ENCODE results near the gene FOSL2.

FOSL2 gene

DNA sequence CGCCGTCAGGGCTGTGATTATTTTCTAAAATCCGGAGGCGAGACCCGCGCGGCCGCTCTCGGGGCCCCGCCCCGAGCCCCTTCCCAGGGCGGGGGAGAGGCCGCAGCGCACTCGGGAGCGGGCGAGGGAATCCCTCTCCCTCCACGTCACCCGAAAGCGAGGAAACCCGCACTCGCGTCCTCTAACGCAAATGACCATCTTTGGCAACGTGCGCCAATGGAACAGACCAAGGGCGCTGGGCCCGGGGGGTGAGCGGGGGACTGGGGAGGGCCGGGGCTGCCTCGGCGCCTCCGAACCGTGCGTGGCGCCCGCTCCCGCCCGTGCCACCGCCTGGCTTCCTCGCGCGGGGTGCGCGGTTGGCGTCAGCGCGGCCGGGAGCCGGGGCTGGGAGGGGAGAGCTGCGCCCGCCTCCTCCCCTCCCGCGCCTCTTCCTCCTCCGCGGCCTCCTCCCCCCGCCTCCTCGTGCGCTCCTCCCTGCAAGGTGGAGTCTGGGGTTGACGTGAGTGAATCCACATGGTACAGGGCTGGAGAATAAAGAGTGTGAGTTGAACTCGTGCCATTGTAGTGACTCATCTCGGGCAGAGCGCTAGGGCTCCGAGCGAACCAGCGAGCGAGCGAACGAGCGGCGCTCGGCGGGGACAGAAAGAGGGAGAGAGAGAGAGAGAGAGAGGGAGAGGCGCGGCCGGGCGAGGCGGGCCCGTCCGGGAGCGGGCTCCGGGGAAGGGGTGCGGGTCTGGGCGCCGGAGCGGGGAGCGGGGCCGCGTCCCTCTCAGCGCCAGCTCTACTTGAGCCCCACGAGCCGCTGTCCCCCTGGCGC is at the start of gene FOSL2:
TSS of gene FOSL2 (plus strand) at position 562 of the 817 bp plus-strand sequence. CDS start 863 bp downstream, outside the sequence.
- peak; percentile 100 for DNase-seq

DNA sequence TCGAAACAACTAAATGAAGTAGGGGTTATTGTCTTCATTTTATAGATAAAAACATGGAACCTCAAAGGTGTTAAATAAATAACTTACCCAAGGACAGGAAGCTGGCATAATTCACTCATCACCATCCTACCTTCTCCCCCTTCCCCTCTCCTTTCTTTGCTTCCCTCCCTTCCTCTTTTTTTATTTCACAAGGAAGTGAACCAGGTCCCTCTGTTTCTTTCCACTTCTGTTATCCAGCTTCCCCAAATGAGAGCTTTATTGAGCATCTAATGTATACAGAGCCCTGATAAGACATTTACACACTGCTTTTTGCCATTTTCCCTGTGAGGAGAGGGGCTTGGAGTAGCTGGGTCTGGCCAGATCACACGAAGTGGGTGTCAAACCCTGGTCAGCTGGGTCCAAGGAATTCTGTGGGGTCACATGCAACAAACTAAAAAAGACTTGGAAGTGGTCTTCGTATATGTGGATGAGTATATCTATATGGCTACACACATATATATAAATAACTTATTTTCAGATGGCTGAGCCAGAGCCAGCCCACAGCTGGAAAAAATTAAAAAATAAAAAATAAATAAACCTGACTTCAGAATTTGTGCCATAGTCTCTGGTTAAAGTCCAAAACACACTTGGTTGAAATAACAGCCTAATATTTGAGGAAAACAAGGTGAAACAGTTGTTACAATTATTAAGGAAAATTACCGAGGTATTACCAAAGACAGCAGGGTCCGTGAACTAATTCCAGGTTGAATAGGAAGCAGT is 49.3 kb upstream of the FOSL2 start:
- DNase-seq = no peak

DNA sequence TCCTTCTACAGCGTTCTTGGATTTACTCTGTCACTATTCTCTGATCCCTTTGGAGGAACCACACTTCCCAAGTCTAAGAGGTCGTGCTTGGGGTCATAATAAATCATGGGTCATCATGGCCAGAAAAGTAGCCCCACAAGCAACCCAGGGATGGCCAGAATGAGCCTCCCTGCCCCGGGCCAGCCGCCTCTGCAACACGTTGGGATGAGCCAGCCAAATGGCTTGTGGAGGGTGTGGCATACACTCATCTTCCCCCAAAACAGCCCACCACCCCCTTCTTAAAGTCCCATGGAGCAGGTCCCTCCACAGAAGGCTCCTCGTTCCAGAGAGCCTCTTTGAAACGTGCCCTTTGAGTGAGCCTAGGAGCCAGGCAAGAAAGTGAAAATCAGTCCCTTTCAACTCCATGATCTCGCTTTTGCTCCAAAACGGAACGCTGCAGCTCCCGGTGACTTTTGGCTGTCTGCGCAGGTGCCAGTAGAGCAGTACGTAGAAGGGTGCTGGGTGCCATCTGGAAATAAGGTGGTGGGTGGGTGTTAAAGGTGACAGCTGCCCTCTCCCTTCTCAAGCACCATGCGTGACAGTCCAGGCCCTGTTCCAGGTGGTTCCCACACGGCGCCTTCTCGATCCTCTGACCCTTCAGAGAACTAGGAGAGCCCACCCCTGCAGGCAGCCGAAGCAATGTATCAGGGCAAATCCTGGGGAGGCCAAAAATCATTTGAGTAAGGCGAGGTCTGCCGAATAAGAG is 48.5 kb upstream of the FOSL2 start:
- no peak for DNase-seq

DNA sequence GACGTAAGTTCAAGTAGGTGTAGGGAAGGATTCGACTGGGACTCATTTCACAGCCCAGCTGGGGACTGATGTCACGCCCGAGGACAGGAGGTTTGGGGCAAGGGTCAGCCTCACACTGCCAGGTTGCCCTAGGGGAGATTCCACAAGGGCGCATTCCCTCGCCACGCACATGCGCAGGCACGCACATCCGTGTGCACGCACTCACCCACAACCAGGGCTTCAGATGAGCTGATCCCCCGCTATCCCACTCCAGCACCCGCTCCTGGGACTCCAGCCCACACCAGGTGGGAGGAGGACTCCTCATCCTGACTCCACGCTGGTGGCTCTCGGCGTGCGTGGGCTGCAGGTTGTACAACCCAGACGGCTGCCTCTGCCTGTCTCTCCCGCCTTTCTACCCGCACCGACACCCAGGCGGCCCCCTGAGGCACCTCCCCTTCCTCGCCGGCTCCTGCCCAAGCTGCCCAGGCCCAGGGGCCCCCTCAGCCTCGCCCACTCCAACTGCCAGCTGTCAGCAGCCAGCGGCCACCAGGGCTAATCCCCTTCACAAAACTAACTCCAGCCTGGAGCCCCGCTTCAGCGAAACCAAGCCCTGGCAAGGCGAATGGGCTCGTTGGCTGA is 47.8 kb upstream of the FOSL2 start:
- DNase-seq = no peak

DNA sequence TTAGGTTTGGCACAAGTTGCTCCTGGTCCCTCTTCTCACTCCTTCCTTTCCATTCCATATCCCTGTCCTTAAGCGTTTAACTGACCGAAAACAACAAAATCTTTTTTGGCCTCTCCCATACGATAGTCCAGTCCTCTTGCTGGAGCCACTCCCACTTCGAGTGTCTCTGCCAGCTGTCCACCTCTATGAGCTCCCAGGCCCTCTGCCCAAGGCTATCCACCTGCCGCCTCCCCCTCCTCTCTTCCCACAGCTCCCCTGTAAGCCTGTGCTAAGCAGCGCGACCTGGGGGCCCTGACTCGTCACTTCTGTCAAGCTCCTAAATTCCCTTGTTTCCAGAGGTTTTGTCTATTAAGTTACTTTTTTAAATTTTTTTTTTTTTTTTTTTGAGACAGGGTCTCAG is 47.0 kb upstream of the FOSL2 start:
- no peak for DNase-seq

DNA sequence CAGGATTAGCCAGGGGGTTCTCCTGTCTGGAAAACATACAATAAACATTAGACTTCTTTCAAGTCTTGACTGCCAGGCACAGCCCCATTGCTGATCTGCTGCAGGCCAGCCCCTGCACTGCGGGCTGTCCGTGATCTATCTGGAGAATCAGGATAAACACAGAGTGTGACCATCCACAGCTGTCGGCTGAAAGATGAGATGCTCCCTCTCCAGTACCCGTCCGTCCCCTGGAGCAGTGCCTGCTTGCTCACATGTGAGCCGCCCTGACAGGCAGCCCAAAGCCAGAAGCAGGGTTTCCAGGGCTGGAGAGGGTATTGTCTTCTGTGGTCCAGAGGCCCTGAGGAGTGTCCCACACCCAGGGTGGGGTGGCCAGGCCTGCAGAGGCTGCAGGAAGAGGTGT is 46.1 kb upstream of the FOSL2 start:
- no peak for DNase-seq

DNA sequence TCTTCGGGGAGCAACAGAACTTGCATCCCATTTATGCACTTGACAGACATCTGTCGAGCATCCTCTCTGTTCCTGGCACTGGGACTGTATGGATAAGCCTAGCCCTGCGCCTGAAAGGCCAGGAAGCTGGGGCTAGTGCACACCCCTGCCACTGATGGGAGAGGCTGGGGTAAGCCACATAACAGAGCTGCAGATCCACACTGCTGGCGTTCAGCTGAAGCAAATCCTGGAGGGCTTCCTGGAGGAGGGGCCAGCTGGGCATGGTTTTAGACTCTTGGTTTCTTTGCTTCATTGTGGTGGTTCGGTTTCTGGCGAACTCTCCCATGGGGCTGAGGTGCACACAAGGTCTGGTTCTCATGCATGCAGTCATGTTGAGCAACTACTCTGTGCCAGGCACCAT is 45.5 kb upstream of the FOSL2 start:
- DNase-seq = no peak

DNA sequence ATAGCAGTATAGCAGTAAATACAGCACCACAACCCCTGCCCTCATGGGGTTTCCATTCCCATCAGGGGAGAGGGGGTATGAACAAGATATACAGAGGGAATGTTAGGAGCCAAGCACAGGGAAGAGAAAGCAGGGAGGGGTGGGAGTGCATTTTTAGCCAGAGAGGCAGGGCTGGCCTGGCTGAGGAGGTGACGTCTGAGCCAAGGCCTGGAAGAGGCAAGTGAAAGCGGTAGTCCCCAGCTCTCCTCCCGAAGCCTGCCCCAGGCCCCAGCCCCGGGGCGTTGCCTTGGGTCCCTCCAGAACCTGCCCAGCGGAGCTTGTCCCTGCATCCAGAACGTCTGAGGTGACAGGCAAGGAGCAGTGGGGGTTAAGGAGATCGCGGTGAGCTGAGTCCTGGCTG is 45.1 kb upstream of the FOSL2 start:
- no peak for DNase-seq

DNA sequence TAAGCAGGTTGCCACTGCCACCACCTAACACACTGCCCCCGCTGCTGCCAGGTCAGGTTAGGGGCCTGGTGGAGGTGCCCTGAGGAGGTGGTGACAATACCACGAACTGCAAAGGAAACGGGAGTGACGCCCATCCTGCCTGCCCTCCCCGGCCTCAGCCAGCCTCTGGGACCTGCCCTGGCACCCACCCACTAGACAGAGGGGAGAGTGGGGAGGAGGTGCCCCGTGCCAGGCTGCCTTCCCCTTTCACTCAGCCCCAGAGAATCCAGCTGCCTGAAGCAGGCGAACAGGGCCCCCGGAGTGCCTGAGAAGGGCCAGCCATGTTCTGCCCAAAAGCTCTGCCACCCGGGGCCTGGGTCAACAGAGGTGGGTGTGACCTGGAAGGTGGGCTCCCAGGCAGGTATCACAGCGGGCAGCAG is 44.5 kb upstream of the FOSL2 start:
- no peak for DNase-seq

DNA sequence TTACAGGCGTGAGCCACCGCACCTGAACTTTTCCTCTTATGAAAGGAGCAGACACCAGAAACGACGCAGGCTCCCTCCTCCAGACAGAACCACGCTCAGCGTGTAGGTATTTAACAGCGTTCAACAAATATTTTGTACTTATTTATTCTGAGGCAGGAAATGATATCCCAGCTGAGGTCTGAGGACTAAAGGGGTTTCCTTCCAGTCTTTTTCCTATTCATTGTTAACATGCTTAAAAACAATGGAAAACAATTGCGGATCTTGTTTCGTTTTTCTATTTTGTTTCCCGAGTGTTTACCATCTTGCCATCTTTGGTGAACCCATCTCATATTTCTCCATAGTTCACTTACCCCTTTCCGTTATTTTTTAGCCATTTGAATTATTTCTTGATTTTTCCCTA is 43.7 kb upstream of the FOSL2 start:
- DNase-seq = no peak

DNA sequence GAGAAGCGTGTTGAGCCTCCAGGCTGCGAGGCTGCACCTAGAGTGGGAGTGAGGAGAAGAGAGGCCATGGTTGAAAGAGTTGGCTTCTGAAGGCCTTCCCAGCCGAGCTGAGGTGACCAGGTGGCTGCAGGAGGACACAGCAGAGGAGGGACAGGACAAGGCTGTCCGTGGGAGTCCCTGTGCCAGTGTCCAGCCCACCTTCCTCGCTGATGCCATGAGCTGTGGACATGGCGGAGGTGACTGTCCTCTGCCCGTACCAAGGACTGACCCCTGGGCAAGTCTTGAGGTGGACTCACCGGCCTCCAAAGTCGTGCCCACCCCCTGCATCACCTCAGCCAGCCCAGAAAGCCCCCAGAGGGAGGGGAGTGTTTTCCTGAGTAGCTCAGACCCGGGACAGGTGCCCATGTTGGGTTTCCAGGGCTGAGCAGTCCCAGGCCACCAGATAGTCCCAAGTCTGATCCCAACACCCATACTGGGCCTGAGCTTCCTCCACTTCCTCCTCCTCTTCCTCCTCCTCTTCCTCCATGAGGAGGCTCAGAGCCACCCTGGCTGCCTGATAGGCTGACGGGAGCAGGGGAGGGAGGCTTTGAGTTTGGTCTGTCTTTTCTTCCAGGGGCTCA is 43.0 kb upstream of the FOSL2 start:
- no peak for DNase-seq

DNA sequence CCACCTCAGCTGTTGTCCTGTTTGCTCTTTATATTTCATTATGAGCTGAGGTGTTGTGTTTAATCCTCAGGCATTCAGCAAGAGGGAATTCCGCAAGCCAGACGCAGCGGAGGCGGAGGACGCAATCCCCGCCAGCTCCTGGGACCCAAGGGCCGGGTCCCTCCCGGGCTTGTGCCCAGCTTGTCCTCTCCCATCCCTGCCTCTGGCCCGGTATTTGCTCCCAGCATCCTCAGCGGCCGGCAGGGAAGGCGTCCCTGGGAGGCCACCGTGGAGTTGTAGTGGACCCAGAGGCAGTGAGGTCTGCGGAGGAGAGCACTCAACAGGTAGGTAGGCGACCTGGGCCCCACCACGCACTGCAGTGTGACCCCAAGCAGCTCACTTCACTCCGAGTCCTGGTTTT is 42.5 kb upstream of the FOSL2 start:
- no peak for DNase-seq

DNA sequence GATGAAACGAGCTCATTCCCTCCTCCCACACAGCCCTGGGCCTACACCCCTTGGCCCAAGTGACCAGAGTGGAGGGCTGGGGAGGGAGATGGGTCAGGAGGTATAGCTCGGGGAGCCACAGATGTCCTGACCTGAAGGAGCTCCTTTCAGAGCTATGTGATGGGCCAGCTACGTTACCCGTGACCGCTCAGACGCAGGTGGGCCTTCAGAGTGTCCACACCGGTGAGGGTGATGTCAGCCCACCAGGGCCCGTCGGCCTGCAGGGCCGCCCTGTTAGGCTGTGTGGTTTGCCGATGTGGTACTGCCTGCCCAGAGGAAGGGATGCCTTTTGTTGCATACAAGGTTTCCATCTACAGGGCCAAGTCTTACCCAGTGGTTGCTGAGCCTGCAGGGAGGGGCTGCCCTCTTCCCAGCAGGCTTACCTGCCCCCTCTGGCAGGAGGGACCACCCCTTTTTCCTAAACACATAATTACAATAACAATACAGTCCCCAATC is 41.8 kb upstream of the FOSL2 start:
- DNase-seq = no peak

DNA sequence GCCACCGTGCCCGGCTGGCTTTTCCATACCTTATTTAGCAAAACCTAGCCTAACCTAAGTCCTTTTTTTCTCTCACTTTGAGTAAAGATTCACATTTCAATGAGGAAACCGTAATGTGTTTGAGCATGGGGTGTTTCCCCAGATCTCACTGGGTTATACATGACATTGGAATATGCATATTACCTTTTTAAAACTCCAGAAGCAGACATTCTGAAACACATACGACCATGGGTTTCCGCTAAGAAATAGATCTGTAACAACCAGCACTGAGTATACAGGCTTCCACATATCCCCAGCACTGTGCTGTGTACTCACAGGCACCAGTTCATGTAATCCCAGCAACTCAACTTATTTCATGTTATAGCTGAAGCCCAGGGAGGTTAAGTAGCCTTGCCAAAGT is 41.0 kb upstream of the FOSL2 start:
- no peak for DNase-seq

DNA sequence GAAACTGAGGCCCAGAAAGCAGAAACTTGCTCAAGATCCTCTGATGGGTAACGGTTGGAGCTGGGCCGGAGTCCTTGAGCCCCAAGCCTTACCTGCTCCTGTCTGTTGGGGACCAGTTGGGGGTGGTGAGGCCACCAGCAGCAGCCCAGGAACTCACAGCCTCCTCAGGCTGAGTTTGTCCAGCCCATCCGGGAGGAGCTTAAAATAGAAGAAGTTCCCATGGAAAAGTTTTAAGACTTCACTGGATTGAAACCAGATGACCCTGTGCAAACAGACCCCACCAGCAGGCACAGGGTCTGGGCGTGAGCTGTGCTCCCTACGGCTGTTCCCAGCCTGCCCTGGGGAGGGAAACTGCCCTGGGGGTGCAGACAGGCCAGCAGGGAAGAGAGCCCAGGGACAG is 40.6 kb upstream of the FOSL2 start:
- no peak for DNase-seq

DNA sequence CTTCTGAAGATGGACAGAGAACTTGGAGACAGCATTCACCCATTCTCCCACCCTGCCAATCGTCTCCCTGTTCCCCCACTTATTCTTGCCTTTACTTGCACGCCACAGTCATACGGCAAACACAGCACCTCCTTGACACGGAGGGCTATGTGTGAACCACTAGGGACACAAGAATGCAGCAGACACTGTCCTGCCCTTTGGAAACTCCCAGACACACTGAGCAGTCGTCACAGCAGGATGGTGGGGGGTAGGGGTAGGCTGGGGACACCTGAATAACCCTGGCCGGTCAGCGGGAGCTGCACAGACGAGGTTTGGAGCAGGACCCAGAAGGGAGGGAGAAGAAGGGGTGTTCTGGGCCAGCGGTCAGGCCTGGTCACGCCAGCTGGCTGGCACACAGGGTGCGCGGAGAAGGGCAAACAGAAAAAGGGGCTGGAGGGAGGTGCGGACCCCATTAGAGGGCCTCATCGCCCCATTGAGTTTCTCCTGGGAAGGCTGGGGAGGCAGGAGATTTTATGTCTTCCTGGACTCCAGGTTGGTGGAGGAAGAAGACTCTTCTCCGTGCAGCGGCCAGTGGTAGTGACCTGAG is 40.0 kb upstream of the FOSL2 start:
- no peak for DNase-seq

DNA sequence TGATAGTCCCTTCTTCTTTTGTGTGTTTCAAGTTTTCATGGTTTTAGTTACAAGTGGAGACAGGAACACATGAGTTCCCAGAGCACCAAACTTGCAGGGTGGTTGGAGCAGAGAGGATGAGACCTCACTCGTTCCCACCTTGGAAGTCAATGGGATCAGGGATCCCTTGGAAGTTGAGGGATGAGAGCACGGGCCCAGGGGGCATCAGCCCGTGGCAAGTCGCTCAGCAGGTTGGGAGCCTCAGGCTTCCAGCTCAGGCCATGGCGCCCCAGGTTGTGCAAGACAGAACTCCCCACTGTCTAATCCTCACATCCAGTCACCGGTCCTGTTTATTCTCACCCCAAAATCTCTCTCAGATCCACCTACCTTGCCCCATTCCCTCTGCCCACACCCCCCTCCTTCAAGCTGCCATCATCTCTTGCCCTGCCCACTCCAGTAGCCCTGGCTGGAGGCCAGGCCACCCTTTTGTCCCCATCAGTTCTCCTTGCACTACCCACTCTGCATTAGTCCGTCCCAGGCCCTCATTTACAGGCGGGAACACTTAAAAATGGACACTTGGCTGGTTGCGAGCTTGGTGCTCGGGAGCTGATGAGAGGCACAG is 37.6 kb upstream of the FOSL2 start:
- DNase-seq = no peak

DNA sequence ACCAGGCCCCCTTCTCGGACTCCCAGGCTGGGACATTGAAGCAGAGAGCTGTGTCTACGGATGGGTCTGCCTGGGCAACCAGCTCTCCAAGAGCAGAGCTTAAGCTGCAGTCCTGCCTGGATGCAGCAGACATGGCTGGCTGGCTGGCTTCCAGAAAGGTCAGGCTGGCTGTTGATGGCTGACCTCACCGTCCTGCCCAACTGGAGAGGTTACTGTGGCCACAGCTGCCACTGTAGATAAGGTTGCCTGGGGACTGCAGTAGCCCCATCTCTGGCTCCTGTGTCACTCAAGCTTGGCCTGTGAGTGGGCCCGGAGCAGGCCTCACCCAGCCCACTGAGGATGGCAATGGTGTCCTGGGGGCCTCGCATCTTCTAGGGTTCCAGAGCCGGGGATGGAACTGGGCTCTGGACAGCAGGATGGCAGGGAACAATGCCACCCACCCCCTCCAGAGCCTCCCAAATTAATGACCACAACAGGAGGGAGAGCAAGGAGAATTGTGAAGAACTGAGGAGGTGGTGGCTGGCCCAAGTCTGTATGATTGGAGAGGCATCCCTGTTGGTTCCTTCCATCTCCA is 37.0 kb upstream of the FOSL2 start:
- no peak for DNase-seq

DNA sequence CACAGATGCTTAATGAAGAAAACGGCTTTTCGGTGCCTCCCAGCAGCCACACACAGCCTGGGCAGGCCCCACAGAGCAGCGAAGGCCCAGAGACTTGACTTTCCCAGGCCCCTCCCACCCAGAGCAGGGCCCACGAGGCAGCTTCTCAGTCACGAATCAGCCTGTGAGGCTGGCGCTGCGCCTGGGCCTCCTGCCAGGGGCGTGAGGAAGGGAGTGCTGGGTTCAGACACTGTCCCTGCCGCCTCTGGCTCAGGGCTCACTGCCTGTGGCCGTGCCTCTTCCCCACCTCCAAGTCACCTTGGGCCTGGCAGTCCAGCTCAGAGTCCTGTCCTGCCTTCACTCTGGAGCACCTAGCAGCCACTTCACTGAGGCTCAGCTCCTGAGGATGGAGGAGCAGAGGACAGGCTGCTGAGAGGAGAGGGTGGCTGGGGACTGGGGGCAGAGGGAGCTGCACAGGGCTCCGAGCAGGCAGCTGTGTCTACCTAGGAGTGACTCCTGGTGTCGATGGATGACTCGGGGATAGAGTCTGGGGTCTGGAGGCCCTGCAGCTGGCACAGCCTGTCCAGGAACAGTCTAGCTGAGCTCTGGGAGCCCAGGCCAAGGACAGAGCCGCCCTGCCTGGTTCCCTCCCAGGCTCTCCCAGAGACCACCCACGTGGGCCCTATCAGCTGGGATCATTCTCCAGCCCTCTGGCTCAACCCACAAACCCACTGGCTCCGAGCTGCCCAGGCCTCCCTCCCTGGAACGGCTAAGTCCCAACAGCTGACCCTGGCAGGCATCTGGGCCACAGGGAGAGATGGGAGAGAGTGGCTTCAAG is 36.4 kb upstream of the FOSL2 start:
- peak; percentile 91 for DNase-seq

DNA sequence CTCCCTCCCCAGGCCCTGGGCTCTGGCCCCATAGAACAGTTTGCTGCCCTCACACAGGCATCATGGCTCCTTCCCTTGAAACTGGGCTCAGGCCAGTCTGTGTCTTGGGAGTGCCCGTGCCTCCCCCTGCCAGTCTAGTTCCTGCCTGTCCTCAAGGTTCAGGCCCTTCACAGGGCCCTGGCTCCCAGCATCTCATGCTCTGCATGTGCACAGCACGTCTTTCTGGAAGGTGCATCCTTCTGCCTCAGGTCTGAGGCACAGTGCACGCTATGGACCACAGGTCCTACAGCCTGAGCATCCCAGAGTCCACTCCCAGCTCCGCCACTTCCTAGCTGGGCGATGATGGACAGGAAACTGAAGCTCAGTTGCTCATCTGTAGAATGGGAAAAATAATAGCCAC is 35.6 kb upstream of the FOSL2 start:
- no peak for DNase-seq
